Stimulated activated CD4-positive, alpha-beta T cell treated with anti-CD3 and anti-CD28 coated beads, Interleukin-12 subunit alpha, Interleukin-12 subunit beta, amount 100 ng/mL, for 4 hours (primary cell): ENCODE measurements around the gene PHAX.
"Not testable (repeated sequence)": the region's sequence is repeated elsewhere in the genome, so short reads cannot be mapped to it uniquely, and the experiment has no call there.

ENCODE experiments used
- DNase-seq: peaks from one replicate; pipeline ENCODE4 v3.0.0-alpha.2; 2020

PHAX gene

GRCh38 chr5:126600631-126601511 is at the start of gene PHAX:
Gene PHAX, plus strand, starts transcription at chr5:126600947. Its CDS starts 16 bp downstream, at chr5:126600963.
- DNase-seq = peak; percentile 69

- DNase-seq = no peak
Measured at GRCh38 chr5:126552614-126553013, 48.1 kb upstream of the PHAX start.

GRCh38 chr5:126555101-126555500 is 45.6 kb upstream of the PHAX start:
- DNase-seq = not testable (repeated sequence)

- no peak for DNase-seq
Measured at GRCh38 chr5:126561908-126562307, 38.8 kb upstream of the PHAX start.

GRCh38 chr5:126562823-126563222 is 37.9 kb upstream of the PHAX start:
- DNase-seq = no peak

GRCh38 chr5:126568206-126568755 is 32.5 kb upstream of the PHAX start:
- no peak for DNase-seq

- DNase-seq = no peak
Measured at GRCh38 chr5:126575644-126576043, 25.1 kb upstream of the PHAX start.

- DNase-seq = no peak
Measured at GRCh38 chr5:126576974-126577373, 23.8 kb upstream of the PHAX start.

- DNase-seq = no peak
Measured at GRCh38 chr5:126577415-126577814, 23.3 kb upstream of the PHAX start.

- no peak for DNase-seq
Measured at GRCh38 chr5:126579716-126580115, 21.0 kb upstream of the PHAX start.

GRCh38 chr5:126583761-126584160 is 17.0 kb upstream of the PHAX start:
- DNase-seq = no peak

GRCh38 chr5:126587551-126588390 is 13.0 kb upstream of the PHAX start:
- DNase-seq = no peak

- DNase-seq = no peak
Measured at GRCh38 chr5:126589536-126590297, 11.0 kb upstream of the PHAX start.

- DNase-seq = no peak
Measured at GRCh38 chr5:126591549-126591948, 9.2 kb upstream of the PHAX start.

GRCh38 chr5:126594748-126595485 is 5.8 kb upstream of the PHAX start, which contains the start of gene ALDH7A1:
Gene ALDH7A1, minus strand, starts transcription at chr5:126595219. Its CDS starts 21 bp downstream, at chr5:126595198.
- peak; percentile 42 for DNase-seq

GRCh38 chr5:126595486-126596083 is 5.2 kb upstream of the PHAX start:
- DNase-seq = no peak

GRCh38 chr5:126597156-126597555 is 3.6 kb upstream of the PHAX start:
- no peak for DNase-seq

GRCh38 chr5:126599499-126599898 is 1.2 kb upstream of the PHAX start:
- DNase-seq = no peak

GRCh38 chr5:126599971-126600630 is 646 bp upstream of the PHAX start:
- DNase-seq = not testable (repeated sequence)

- DNase-seq = no peak
Measured at GRCh38 chr5:126603402-126603991, 2.8 kb downstream of the PHAX start.
